Epithelial cell of esophagus (primary cell): ENCODE results near the gene HTRA3.
A peak's percentile ranks its signal among the peaks of the same experiment; 100 is the strongest.

Experiments
- DNase-seq: peaks from one replicate; pipeline ENCODE4 v3.0.0; 2010; ENCODE audit warnings: low read depth
- H3K4me3 ChIP-seq: 2 replicates; pipeline ENCODE4 v1.5.1; 2011; ENCODE audit warnings: mild to moderate bottlenecking, low read length, control low read depth
- TF ChIP-seq, protein P1 (sequence below): IDR thresholded peaks from 2 replicates; pipeline ENCODE4 v1.5.1; 2011; ENCODE audit warnings: low read depth, mild to moderate bottlenecking, low read length, control low read depth, inconsistent platforms; ENCODE audit not compliant: insufficient read depth; ENCODE audit errors: missing control alignments

Gene HTRA3

DNA sequence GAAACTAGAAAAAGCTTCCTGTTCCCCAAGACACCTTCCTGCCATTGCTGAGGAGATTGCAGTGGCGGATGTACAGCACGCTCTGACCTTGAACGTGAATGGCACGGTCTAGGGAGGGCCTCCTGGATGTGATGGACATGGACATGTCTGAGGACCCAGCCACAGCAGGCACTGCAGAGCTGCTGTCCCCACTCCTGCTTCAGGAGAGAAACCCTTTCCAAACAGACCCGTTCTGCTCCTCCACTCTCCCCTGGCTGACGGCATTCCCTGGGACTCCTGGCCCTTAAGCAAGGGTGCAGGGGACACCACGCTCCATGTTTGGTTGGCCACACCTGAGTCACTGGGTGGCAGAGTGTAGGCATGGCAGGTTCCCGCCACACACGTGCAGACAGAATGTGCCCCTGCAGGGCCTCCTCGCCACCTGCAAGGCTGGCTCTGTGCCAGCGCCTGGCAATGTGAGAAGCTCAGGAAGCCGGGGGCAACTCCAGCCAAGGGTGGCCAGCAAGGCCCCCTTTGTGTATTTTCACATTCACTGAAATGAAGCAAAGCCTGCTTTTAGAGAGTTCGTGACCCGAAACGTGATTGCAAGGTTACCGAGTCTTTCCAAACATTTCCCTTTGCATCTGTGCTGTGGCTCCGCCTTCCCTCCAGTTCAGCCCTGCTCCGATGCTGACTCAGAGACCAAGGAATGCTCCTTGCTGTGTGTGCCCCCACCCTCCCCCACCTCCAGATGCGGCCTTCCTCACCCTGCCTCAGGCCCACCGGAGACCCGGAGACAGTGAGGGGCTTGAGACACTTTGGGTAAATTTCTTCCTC, 46.1 kb downstream of the HTRA3 start:
- no peak overlapping the region for H3K4me3 ChIP-seq
- TF ChIP-seq, protein P1, sequence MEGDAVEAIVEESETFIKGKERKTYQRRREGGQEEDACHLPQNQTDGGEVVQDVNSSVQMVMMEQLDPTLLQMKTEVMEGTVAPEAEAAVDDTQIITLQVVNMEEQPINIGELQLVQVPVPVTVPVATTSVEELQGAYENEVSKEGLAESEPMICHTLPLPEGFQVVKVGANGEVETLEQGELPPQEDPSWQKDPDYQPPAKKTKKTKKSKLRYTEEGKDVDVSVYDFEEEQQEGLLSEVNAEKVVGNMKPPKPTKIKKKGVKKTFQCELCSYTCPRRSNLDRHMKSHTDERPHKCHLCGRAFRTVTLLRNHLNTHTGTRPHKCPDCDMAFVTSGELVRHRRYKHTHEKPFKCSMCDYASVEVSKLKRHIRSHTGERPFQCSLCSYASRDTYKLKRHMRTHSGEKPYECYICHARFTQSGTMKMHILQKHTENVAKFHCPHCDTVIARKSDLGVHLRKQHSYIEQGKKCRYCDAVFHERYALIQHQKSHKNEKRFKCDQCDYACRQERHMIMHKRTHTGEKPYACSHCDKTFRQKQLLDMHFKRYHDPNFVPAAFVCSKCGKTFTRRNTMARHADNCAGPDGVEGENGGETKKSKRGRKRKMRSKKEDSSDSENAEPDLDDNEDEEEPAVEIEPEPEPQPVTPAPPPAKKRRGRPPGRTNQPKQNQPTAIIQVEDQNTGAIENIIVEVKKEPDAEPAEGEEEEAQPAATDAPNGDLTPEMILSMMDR = no peak
- DNase-seq = peak; percentile 84

DNA sequence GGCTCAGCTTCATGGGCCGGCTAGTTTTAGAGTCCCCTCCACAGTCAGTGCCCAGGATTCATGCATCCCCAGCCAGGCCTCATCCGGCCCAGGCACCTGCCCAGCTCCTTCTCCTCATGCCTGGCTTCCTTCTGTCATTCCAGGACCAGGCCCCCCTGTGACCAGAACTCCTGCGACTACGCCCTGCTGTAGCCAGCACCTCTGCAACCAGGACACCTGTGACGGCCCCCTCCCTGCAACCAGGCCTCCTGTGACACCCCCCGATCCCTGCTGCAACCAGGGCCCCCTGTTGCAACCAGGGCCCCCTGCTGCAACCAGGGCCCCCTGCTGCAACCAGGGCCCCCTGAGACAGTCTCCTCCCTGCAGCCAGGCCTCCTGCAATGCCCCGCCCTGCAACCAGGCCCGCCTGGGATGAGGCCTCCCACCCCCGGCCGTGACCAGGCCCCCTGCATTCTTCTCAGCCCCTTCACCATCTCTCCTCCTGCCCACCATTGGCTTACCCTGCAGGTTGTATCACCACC, 46.8 kb downstream of the HTRA3 start:
- DNase-seq = no peak
- no peak overlapping the region for H3K4me3 ChIP-seq
- TF ChIP-seq, protein P1 = no peak

DNA sequence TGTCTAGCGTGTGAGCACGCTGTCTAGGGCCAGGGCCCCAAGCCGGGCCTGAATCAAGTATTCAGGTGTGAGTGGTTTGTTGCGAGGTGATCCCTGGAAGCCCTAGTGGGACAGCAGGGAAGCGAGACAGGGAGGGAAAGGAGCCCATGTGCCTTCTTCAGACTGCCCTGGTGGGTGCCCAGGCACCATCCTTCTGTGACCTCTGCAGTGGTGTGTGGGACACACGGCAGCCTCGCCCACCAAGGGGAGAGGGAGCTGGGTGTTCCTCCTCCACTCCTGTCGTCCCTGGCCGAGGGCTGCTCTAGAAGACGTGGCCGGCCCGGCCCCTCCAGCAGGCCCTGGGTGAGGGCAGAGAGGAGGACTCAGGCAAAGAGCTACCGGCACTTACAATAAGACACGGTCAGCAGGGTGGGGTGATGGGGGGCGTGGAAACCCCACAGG, 47.4 kb downstream of the HTRA3 start:
- DNase-seq = no peak
- no peak overlapping the region for H3K4me3 ChIP-seq
- TF ChIP-seq, protein P1 = no peak

DNA sequence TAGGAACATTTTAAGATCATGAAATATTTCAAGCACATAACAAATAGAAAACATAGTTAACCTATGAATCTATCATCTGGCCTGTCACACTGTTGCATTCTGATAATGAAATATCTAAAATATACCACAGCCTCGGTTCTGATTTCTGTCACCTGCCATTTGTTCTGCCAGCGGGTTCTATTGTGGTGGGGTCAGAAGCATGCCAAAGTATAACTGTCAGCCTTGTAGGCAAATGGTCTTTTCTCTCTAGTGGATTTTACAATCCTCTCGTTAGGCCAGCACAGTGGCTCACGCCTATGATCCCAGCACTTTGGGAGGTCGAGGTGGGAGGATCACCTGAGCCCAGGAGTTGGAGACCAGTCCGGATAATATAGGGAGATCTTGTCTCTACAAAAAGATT, 47.9 kb downstream of the HTRA3 start:
- no peak for DNase-seq
- TF ChIP-seq, protein P1 = no peak
- no peak overlapping the region for H3K4me3 ChIP-seq

DNA sequence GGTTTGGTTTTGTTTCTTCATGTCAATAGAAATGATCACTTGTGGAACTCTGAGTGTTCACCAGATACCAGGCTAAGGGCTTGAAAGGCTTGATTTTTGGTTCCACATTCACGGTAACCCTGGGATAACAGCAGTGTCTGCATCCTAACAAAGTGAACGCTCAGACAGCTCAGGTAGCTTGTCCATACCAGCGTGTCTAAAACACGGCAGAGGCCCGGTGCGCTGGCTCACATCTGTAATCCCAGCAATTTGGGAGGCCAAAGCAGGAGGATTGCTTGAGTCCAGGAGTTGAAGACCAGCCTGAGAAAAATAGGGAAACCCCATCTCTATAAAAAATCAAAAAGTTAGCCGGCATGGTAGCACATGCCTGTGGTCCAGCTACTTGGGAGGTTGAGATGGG, 49.0 kb downstream of the HTRA3 start:
- TF ChIP-seq, protein P1 = no peak
- DNase-seq = no peak
- no peak overlapping the region for H3K4me3 ChIP-seq

DNA sequence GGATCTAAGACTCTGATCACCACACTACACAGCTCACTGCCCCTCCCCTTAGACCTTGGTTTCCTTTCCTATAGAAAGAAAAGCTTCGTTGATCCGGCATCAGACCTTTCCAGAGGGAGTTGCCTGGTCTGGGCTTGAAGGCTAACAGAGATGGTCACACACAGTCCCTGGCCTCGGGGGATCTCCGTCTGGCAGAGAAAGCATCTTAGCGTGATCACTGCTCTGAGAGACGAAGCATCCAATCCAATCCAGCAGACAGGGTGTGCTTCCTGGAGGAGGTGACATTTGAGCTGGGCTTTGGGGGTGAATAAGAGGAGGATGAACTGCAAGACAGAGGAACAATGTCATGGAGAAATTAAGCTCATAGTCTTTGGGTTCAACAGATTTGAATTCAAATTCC, 49.5 kb downstream of the HTRA3 start:
- TF ChIP-seq, protein P1 = no peak
- H3K4me3 ChIP-seq = no peak overlapping the region
- DNase-seq = no peak
